Measurements from ENCODE around the gene CCDC102A. TPM values are rescaled to one million over a fixed set of nuclear protein-coding genes. Genes with fewer than 3 reads are reported as not detected.

Gene CCDC102A
- total RNA-seq, 2 donors from 2014 or later, result 5.4 to 13.9 TPM

DNA sequence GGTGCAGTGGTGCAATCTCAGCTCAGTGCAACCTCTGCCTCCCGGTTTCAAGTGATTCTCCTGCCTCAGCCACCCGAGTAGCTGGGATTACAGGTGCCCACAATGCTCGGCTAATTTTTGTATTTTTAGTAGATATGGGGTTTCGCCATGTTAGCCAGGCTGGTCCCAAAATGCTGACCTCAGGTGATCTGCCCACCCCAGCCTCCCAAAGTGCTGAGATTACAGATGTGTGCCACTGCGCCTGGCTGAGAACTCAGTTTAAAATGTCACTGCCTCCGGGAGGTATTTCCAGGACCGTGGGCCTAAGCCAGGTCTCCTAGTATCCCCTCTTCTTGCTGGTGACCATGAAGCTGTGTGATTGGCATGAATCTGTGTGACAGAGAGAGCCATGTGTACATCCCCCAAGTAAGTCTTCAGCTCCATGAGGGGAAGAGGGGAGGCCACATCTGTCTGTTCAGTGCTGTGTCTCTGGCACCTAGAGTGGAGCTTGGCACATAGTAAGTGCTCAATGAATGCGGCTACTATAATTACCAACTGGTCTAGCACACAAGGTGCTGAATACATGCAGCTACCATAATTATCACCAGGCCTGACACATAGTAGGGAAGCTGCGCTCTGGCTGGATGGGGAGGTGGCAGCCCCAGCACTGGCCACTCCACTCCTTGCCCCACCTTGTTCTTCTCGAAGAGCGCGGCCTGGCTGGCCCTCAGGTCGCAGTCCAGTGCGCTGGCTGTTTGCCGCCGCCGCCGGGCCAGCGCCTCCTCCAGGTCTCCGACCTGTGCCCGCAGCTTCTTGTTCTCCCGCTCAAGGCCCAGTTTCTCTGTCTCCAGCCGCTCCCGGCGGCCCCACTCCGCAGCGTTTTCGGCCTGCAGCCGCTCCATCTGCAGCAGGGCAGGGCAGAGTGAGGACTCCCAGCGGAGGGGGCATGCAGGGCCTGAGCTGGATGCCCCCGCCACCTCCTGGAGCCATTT lies 18.7 kb downstream of the CCDC102A start:
- DNase-seq (ENCODE audit: low spot score in 2 of 2) (no peak), ATAC-seq (no peak)
- Mint-ChIP-seq H3K9me3 (no peaks in the 10 kb centered on the region), H3K27ac (peak overlapping the region in 1 of 2 donors; percentile 7), H3K36me3 (no peaks in the 10 kb centered on the region)

DNA sequence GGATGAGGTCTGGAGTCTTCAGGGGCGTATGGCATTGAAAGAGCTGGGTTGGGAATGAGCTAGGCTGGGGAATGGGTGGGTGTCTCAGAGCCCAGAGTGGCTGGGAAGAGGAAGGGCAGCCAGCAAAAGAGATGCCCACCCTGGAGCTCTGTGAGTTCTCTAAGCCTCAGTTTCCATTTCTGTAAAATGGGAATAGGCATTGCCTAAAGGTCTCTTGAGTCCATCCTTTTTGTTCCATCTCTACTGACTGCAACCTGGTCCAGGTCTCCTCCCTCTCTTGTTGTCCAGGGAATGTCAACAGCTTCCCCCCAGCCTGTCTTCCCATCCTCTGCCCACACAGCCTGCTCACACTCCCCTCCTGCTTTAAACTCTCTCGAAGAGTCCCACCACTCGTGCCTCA lies 19.6 kb downstream of the CCDC102A start:
- Mint-ChIP-seq H3K9me3 (no peaks in the 10 kb centered on the region), H3K27ac (peak overlapping the region; percentile 17), H3K36me3 (no peaks in the 10 kb centered on the region)
- no peak for ATAC-seq
- DNase-seq (ENCODE audit: low spot score in 2 of 2), result no peak

- Mint-ChIP-seq H3K27ac (peak overlapping the region; percentile 17 to 56), H3K36me3 (no peaks in the 10 kb centered on the region), H3K9me3 (no peaks in the 10 kb centered on the region)
- DNase-seq (ENCODE audit: low spot score in 2 of 2) (no peak), ATAC-seq (no peak)
Measured at GRCh38 chr16:57516176-57516725, 20.1 kb downstream of the CCDC102A start.

- Mint-ChIP-seq H3K27ac (peak overlapping the region in 1 of 2 donors; percentile 56), H3K36me3 (no peaks in the 10 kb centered on the region), H3K9me3 (no peaks in the 10 kb centered on the region)
- ATAC-seq (no peak), DNase-seq (ENCODE audit: low spot score in 2 of 2) (no peak)
Measured at GRCh38 chr16:57514791-57515600, 21.4 kb downstream of the CCDC102A start.

DNA sequence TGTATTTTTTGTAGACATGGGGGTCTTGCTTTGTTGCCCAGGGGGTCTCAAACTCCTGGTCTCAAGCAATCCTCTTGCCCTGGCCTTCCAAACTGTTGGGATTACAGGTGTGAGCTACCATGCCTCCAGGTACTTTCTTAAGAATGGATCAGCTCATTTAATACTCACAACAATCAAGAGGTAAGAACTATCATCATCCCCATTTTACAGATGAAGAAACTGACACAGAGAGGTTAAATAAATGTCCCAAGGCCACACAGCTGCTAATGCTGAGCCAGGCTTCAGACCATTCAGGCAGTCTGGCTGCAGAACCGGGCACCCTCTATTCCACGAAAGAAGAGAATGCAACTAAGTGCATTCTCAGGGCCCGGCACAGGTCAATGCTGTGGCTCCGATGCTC lies 22.0 kb downstream of the CCDC102A start:
- ATAC-seq (no peak), DNase-seq (ENCODE audit: low spot score in 2 of 2) (no peak)
- no peaks in the 10 kb centered on the region for H3K36me3 Mint-ChIP-seq
- H3K9me3 Mint-ChIP-seq, result no peaks in the 10 kb centered on the region
- no peak overlapping the region for H3K27ac Mint-ChIP-seq

- no peak overlapping the region for H3K27ac Mint-ChIP-seq
- ATAC-seq (no peak), DNase-seq (ENCODE audit: low spot score in 2 of 2) (no peak)
- no peaks in the 10 kb centered on the region for H3K36me3 Mint-ChIP-seq
- H3K9me3 Mint-ChIP-seq, result no peaks in the 10 kb centered on the region
Measured at GRCh38 chr16:57513371-57514102, 22.8 kb downstream of the CCDC102A start.

GRCh38 chr16:57512296-57513001 lies 23.9 kb downstream of the CCDC102A start:
- Mint-ChIP-seq H3K36me3 (no peaks in the 10 kb centered on the region), H3K9me3 (no peaks in the 10 kb centered on the region), H3K27ac (no peak overlapping the region)
- DNase-seq (ENCODE audit: low spot score in 2 of 2) (no peak), ATAC-seq (no peak)

- H3K36me3 Mint-ChIP-seq, result no peaks in the 10 kb centered on the region
- no peaks in the 10 kb centered on the region for H3K9me3 Mint-ChIP-seq
- ATAC-seq, result no peak
- peak overlapping the region in 1 of 2 donors; percentile 25 for H3K27ac Mint-ChIP-seq
- DNase-seq (ENCODE audit: low spot score in 2 of 2), result no peak
Measured at GRCh38 chr16:57510016-57510871, 26.1 kb downstream of the CCDC102A start.

GRCh38 chr16:57509231-57509923 lies 27.0 kb downstream of the CCDC102A start:
- Mint-ChIP-seq H3K36me3 (no peaks in the 10 kb centered on the region), H3K27ac (no peak overlapping the region), H3K9me3 (no peaks in the 10 kb centered on the region)
- DNase-seq (ENCODE audit: low spot score in 2 of 2) (no peak), ATAC-seq (no peak)

DNA sequence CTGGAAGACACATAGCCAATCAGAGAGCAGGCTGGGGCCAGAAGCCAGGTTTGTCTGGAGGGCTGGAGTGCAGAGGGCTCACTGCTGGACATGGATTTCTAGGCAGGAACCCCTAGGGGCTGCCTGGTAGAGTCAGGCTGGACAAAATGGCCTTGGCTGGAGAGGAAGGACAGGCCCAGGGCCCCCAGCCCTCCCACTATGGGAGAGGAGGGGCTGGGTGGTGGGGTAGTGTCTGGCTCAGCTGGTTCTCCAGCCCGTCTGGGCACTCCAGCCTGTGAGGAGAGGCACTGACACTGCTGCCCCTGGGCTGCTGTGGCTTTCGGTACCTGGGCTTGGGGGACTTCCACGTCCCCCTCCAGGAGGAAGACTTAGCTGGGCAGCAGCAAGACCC lies 28.3 kb downstream of the CCDC102A start:
- Mint-ChIP-seq H3K27ac (no peak overlapping the region), H3K36me3 (no peaks in the 10 kb centered on the region), H3K9me3 (no peaks in the 10 kb centered on the region)
- DNase-seq (ENCODE audit: low spot score in 2 of 2) (no peak), ATAC-seq (no peak)

- H3K27ac Mint-ChIP-seq, result peak overlapping the region in 1 of 2 donors; percentile 14
- ATAC-seq (no peak), DNase-seq (ENCODE audit: low spot score in 2 of 2) (no peak)
- H3K36me3 Mint-ChIP-seq, result no peaks in the 10 kb centered on the region
- no peaks in the 10 kb centered on the region for H3K9me3 Mint-ChIP-seq
Measured at GRCh38 chr16:57507136-57508034, 29.0 kb downstream of the CCDC102A start.

- ATAC-seq, result no peak
- DNase-seq (ENCODE audit: low spot score in 2 of 2), result no peak
- no peak overlapping the region for H3K27ac Mint-ChIP-seq
- H3K9me3 Mint-ChIP-seq, result no peaks in the 10 kb centered on the region
- H3K36me3 Mint-ChIP-seq, result no peaks in the 10 kb centered on the region
Measured at GRCh38 chr16:57505169-57505568, 31.2 kb downstream of the CCDC102A start.

DNA sequence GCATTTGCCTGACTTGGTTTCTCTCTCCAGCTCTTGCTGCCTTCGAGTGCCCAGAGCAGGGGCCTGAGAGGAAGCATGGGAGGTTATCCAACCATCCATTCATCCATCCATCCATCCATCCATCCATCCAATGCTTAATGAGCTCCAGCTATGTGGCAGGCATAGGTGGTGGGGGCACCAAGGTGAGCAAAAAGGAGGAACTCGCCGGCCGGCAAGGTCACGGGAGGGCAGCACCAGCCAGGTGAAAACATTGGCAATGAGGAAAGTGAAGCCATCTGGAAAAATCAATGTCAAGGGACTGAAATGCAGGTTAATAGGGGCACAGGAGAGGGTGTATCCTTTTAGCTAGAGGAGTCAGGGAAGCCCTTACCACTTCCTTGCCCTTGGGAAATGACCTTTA lies 31.9 kb downstream of the CCDC102A start:
- no peaks in the 10 kb centered on the region for H3K36me3 Mint-ChIP-seq
- no peaks in the 10 kb centered on the region for H3K9me3 Mint-ChIP-seq
- DNase-seq (ENCODE audit: low spot score in 2 of 2), result no peak
- peak overlapping the region in 1 of 2 donors; percentile 29 for H3K27ac Mint-ChIP-seq
- ATAC-seq, result no peak

DNA sequence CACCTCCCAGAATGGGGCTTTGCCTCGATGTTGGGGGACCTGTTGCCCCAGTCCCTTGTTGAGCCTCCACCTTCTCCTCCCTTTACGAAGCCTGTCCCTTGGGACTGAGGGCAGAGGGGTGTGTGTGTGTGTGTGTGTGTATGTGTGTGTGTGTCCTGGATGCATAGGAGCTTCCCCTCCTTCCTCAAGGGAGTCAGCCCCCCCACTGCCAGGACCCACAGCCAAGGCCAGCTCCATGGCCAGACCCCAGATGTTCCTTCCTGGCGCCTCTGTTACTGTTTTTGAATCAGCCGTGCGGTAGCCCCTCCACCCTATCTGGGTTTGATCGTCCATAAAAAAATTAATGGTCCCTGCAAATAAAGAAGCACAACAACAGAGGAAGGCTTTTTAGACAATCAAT lies 32.4 kb downstream of the CCDC102A start:
- DNase-seq (ENCODE audit: low spot score in 2 of 2) (no peak), ATAC-seq (no peak)
- no peaks in the 10 kb centered on the region for H3K9me3 Mint-ChIP-seq
- no peak overlapping the region for H3K27ac Mint-ChIP-seq
- no peaks in the 10 kb centered on the region for H3K36me3 Mint-ChIP-seq
